Cerebellar cortex (tissue), 1 donor: Measurements from ENCODE around the gene ANAPC7.
"Not testable (repeated sequence)": the region's sequence is repeated elsewhere in the genome, so short reads cannot be mapped to it uniquely, and the experiment has no call there.

Source experiments
- DNase-seq: peaks from one replicate; pipeline ENCODE4 v3.0.0-alpha.2; 2015; ENCODE audit warnings: low spot score

Gene ANAPC7

GRCh38 chr12:110348431-110349059 is 55.0 kb downstream of the ANAPC7 start:
- no peak for DNase-seq

- no peak for DNase-seq
These were observed 55.7 kb downstream of the ANAPC7 start for GRCh38 chr12:110347767-110348166.

- no peak for DNase-seq
These were observed 57.5 kb downstream of the ANAPC7 start for GRCh38 chr12:110345963-110346362.

- no peak for DNase-seq
These were observed 58.3 kb downstream of the ANAPC7 start for GRCh38 chr12:110345176-110345661.

GRCh38 chr12:110344657-110345056 is 58.9 kb downstream of the ANAPC7 start:
- no peak for DNase-seq

GRCh38 chr12:110343736-110344555 is 59.6 kb downstream of the ANAPC7 start:
- no peak for DNase-seq

- no peak for DNase-seq
These were observed 60.4 kb downstream of the ANAPC7 start for GRCh38 chr12:110343114-110343513.

- DNase-seq = no peak
These were observed 61.4 kb downstream of the ANAPC7 start for GRCh38 chr12:110342157-110342556.

GRCh38 chr12:110340706-110341105 is 62.8 kb downstream of the ANAPC7 start:
- peak; percentile 73 for DNase-seq

- not testable (repeated sequence) for DNase-seq
These were observed 63.2 kb downstream of the ANAPC7 start for GRCh38 chr12:110340261-110340660.

GRCh38 chr12:110339184-110339952 is 64.1 kb downstream of the ANAPC7 start:
- no peak for DNase-seq

- DNase-seq = no peak
These were observed 64.8 kb downstream of the ANAPC7 start for GRCh38 chr12:110338754-110339153.

GRCh38 chr12:110337912-110338710 is 65.4 kb downstream of the ANAPC7 start:
- no peak for DNase-seq

GRCh38 chr12:110335481-110336045 is 67.9 kb downstream of the ANAPC7 start:
- DNase-seq = no peak

- DNase-seq = no peak
These were observed 70.3 kb downstream of the ANAPC7 start for GRCh38 chr12:110333201-110333600.

GRCh38 chr12:110330544-110330943 is 73.0 kb downstream of the ANAPC7 start:
- DNase-seq = peak; percentile 69

- DNase-seq = peak; percentile 32
These were observed 73.4 kb downstream of the ANAPC7 start for GRCh38 chr12:110330124-110330523.

- no peak for DNase-seq
These were observed 73.8 kb downstream of the ANAPC7 start for GRCh38 chr12:110329710-110330109.
